ENCODE measurements around the gene ARHGEF3.
"Not testable (repeated sequence)": the region's sequence is repeated elsewhere in the genome, so short reads cannot be mapped to it uniquely, and the experiment has no call there.

ARHGEF3 gene

GRCh38 chr3:56769116-56769707 is 32.5 kb downstream of the ARHGEF3 start:
- DNase-seq: no peak

GRCh38 chr3:56764904-56765547 is 36.7 kb downstream of the ARHGEF3 start:
- DNase-seq: no peak

- DNase-seq: no peak
Measured at GRCh38 chr3:56764184-56764583, 37.6 kb downstream of the ARHGEF3 start.

DNA sequence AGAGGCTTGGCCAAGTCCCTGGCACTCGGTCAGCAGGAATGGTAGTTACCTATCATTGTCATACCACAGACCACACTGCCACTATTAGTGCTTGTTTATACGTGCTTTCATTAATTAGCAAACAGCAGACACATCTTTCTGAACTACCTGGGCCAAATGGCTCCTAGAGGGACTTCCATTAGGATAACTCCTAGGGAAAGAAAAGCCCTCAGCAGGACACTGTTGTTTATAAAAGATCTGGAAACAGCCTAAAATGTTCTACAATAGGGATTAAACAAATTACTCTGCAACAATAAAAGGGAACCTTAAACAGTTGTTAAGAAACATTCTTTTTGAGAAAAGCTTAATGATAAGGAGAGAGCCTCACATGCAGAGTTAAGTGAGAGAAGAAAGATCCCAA is 38.5 kb downstream of the ARHGEF3 start:
- no peak for DNase-seq

DNA sequence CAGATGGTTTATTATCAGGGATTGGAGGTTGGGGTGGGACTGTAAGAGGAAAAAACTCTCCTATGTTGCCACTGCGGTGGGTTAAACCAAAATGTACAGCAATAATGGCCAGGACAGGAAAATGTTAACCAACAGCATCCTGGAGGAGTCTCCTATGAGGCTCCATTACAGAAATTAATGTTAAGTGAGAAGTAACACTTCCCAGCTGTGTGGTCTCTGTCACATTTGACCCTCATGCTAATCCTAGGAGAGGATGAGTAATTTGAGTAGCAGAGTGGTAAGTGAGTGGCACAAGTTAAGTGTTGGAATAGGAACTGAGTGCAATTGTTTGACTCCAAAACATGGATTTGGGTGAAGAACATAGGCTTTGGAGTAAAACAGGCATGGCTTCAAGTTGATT is 39.0 kb downstream of the ARHGEF3 start:
- no peak for DNase-seq

GRCh38 chr3:56761887-56762651 is 39.7 kb downstream of the ARHGEF3 start:
- DNase-seq: no peak

GRCh38 chr3:56761023-56761422 is 40.7 kb downstream of the ARHGEF3 start:
- no peak for DNase-seq

- DNase-seq: no peak
Measured at GRCh38 chr3:56759532-56759931, 42.2 kb downstream of the ARHGEF3 start.

GRCh38 chr3:56758539-56758981 is 43.2 kb downstream of the ARHGEF3 start:
- no peak for DNase-seq

DNA sequence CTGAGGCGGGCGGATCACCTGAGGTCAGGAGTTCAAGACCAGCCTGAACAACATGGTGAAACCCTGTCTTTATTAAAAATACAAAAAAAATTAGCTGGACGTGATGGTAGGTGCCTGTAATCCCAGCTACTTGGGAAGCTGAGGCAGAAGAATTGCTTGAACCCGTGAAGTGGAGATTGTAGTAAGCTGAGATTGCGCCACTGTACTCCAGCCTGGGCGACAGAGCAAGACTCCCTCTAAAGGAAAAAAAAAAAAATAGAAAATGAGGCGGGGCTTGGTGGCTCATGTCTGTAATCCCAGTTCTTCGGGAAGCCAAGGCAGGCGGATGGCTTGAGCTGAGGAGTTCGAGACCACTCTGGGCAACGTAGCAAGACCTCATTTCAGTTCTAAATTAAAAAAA is 43.7 kb downstream of the ARHGEF3 start:
- not testable (repeated sequence) for DNase-seq

DNA sequence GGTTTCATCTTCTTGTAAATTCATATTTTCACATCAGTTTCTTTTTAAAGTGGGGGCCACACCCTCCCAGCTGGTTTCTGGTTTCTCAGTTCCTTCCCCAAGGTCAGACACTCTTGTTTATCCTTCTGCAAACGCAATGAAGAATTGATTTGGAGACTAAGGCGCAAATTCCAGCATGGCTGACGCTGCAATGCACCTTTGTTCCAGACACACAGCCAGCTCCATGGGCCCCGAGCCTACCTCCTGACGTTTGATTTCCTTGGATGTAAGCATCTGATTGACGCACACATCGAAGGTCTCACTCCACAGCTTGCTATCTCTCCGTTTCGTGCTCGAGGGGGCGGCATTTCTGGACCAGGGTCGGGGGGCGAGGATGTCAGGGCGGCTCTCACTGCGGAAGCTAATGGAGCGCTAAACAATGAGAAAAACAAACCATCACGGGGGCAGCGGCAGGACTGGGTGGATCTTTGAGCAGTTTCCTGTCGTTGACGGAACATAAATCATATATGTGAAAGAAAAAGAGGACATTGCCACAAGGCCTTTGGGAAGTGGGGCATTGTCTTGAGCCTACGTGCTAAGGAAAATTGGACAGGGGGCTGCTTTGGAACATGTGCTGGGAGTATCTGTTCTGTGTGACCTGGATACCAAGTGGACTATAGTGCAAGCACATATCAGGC is 46.9 kb downstream of the ARHGEF3 start:
- DNase-seq: no peak

GRCh38 chr3:56753206-56753820 is 48.4 kb downstream of the ARHGEF3 start:
- no peak for DNase-seq

GRCh38 chr3:56751056-56751707 is 50.6 kb downstream of the ARHGEF3 start:
- no peak for DNase-seq

GRCh38 chr3:56748663-56749231 is 53.0 kb downstream of the ARHGEF3 start:
- DNase-seq: no peak

GRCh38 chr3:56747150-56747549 is 54.6 kb downstream of the ARHGEF3 start:
- DNase-seq: no peak

DNA sequence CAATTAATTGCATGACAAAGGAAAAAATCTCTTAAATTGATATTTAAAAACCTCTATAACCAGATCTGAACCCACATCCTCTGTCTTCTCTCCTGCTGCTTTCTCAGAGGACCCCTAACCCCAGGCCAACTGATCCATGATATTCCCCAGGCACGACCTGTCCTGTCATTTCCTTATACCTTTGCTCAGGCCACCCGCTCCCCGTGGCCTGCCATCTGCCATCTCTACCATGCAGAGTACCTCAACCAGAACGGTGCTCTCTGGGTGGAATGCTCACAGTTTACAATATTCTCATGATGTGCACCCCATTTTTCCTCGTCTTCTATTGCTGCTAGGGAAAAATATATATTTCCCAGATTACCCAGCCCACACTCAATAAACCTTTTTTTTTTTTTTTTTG is 57.7 kb downstream of the ARHGEF3 start:
- no peak for DNase-seq

DNA sequence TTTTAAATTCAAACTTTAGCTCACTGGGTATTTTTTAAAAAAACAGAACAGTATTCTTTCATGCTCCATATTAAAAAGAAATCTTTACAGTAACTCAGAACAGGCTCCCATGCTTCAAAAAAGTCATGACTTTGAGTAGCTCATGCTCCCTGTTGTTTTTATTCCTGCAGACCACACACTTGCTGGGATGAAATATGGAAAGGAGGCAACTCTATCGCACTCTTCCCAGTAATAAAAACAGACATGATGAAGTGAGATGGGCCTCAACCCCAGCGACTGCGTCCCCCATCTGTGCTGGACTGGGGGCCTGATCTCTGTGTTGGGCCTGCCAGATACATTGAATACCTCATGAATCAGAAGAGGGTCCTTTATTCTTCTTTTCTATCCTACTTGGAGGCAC is 58.9 kb downstream of the ARHGEF3 start:
- no peak for DNase-seq

DNA sequence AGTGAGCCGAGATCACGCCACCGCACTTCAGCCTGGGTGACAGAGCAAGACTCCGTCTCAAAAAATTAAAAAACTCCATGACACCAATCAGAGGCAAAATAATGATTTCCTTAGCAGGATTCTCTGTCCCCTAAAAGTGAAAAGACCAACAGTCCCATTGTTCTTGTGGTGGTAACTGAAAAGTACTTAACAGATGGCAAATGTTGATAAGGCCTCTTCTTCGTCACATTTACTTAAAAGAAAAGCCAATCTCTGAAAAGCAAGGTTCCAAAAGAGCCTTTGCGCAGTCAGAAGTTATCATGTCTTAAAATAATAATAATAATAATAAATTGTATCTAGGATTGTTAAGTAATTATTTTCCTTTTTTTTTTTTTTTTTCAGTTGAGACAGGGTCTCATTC is 62.7 kb downstream of the ARHGEF3 start:
- DNase-seq: no peak

DNA sequence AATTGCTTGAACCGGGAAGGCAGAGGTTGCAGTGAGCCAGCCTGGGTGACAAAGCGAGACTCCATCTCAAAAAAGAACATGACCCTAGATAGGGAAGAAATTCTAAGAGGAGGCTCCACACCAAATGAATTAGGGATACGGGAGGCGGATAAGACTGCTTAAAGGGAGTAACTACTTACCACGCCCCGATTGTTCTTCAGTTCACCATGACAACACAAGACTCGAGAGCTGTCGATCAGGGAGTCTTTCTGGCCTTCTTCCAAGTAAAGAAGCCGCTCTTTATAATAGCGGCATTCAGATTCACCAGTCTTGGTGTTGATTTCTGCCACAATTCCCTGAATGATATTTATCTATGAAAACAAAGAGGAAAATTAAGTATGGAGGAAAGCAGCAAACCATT is 64.7 kb downstream of the ARHGEF3 start:
- no peak for DNase-seq

GRCh38 chr3:56732109-56732508 is 69.6 kb downstream of the ARHGEF3 start:
- DNase-seq: no peak

GRCh38 chr3:56725175-56725574 is 76.6 kb downstream of the ARHGEF3 start:
- DNase-seq: no peak

- DNase-seq: no peak
Measured at GRCh38 chr3:56724676-56725075, 77.1 kb downstream of the ARHGEF3 start.

Data from NCI-H2107 (cell line).